Measurements from ENCODE around the gene VASH1.

DNA sequence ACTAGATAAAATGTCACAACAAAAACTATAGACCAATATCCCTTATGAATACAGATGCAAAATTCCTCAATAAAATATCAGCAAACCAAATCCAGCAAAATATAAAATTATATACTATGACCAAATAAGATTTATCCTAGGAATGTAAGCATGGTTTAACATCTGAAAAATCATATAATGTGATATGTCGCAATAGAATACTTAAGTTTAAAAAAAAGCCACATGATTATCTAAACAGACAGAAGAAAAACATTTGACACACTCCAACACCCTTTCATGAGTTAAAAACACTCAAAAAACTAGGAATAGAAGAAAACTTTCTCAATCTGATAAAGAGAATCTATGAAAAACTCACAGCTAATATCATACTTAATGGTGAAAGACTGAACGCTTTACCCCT, 31.2 kb downstream of the VASH1 start:
- TF ChIP-seq, protein P1, sequence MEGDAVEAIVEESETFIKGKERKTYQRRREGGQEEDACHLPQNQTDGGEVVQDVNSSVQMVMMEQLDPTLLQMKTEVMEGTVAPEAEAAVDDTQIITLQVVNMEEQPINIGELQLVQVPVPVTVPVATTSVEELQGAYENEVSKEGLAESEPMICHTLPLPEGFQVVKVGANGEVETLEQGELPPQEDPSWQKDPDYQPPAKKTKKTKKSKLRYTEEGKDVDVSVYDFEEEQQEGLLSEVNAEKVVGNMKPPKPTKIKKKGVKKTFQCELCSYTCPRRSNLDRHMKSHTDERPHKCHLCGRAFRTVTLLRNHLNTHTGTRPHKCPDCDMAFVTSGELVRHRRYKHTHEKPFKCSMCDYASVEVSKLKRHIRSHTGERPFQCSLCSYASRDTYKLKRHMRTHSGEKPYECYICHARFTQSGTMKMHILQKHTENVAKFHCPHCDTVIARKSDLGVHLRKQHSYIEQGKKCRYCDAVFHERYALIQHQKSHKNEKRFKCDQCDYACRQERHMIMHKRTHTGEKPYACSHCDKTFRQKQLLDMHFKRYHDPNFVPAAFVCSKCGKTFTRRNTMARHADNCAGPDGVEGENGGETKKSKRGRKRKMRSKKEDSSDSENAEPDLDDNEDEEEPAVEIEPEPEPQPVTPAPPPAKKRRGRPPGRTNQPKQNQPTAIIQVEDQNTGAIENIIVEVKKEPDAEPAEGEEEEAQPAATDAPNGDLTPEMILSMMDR (IDR thresholded peaks at IDR 0.05; ENCODE audit: extremely low read depth in 1 of 2, insufficient read depth in 1 of 2, low read depth in 1 of 2, low read length in 2 of 2): no peak
- TF ChIP-seq POLR2AphosphoS5 (IDR thresholded peaks at IDR 0.05; ENCODE audit: insufficient read depth, low read depth, low read length) (no peak), EZH2 (IDR thresholded peaks at IDR 0.05; ENCODE audit: borderline replicate concordance, low read depth, low read length, severe bottlenecking) (no peak), POLR2A (IDR thresholded peaks at IDR 0.05; ENCODE audit: low read depth, low read length) (no peak), FOS (IDR thresholded peaks at IDR 0.05; ENCODE audit: borderline replicate concordance, insufficient read depth, low read length) (no peak)
